Transverse colon (tissue), 4 donors: Measurements from ENCODE around the gene REC114. TPM values are rescaled to one million over a fixed set of nuclear protein-coding genes. Genes with fewer than 3 reads are reported as not detected.

ENCODE experiments used
- DNase-seq: peaks from one replicate; pipeline ENCODE4 v3.0.0-alpha.2; 2019
- H3K27ac ChIP-seq, 4 donors: fragments of 200-600 bp; sonication (generic); 2 replicates each; pipeline ENCODE4 v1.5.1; 2016 to 2018; ENCODE audit warnings: inconsistent platforms in 4 of 4
- H3K27me3 ChIP-seq: fragments of 200-600 bp; sonication (generic); 2 replicates; pipeline ENCODE4 v1.5.1; 2017; ENCODE audit warnings: inconsistent platforms
- H3K36me3 ChIP-seq, 4 donors: fragments of 200-600 bp; sonication (generic); 2 replicates each; pipeline ENCODE4 v1.5.1; 2017 to 2019; ENCODE audit warnings: inconsistent platforms in 4 of 4
- H3K4me1 ChIP-seq, 4 donors: fragments of 200-600 bp; sonication (generic); 2 replicates each; pipeline ENCODE4 v1.5.1; 2017 to 2020; ENCODE audit warnings: inconsistent platforms in 4 of 4
- H3K4me3 ChIP-seq, 4 donors: fragments of 200-600 bp; sonication (generic); 1 replicate in 1 of 4; 2 replicates in 3 of 4; pipeline versions ENCODE4 v1.5.1 to v1.6.1; 2017 to 2019; ENCODE audit warnings: inconsistent platforms in 4 of 4
- H3K9me3 ChIP-seq, 2 donors: fragments of 200-600 bp; sonication (generic); 2 replicates each; pipeline ENCODE4 v1.5.1; 2017 to 2019; ENCODE audit warnings: inconsistent platforms in 2 of 2
- CTCF ChIP-seq, 5 experiments: fragments of 200-600 bp in 3 of 5; fragments of 450-650 bp in 2 of 5; sonication (generic) in 3 of 5; IDR thresholded peaks; 1 replicate in 2 of 5; 2 replicates in 3 of 5; pipeline ENCODE4 v1.5.1; 2016 to 2017; ENCODE audit warnings: antibody characterized with exemption in 5 of 5, inconsistent platforms in 3 of 5, mild to moderate bottlenecking in 2 of 5, moderate library complexity in 1 of 5
- EP300 ChIP-seq: sonication (generic); formaldehyde crosslinking; IDR thresholded peaks from one replicate; pipeline ENCODE4 v1.6.1; 2017; ENCODE audit warnings: antibody characterized with exemption, low read depth
- POLR2A ChIP-seq: fragments of 450-650 bp; IDR thresholded peaks from one replicate; pipeline ENCODE4 v1.6.1; 2016; ENCODE audit warnings: antibody characterized with exemption, mild to moderate bottlenecking, moderate library complexity
- POLR2AphosphoS5 ChIP-seq, 3 donors: sonication (generic); formaldehyde crosslinking; IDR thresholded peaks; one replicate each; pipeline ENCODE4 v1.6.1; 2016; ENCODE audit warnings: antibody characterized with exemption in 3 of 3
- WGBS, 2 donors: methylation state at CpG; one replicate each; pipeline ENCODE4 v1.1.5; 2018; ENCODE audit warnings: low coverage in 1 of 2; 5-methylcytosine and 5-hydroxymethylcytosine counted together
- in situ Hi-C, 4 donors: fragments of 200-750 bp; cut with MboI; loops; one replicate each; pipeline versions ENCODE4 v1.15.0 to v1.15.1; 2017; ENCODE audit warnings: low sequenced_read_pairs in 3 of 4, low pct_ligation_motif_present in 1 of 4, low pct_unique_long_range_greater_than_20kb in 1 of 4
- intact Hi-C: fragments of 100-400 bp; cut with DNase I; formaldehyde crosslinking; loops from one replicate; pipeline ENCODE4 v1.15.1; 2023; ENCODE audit warnings: low total_unique reads
- total RNA-seq, 4 donors: library from RNA; depleted of rRNA; stranded (reverse); fragments of >200 nt; gene quantifications; one replicate each; pipeline ENCODE4 v1.1.0, GENCODE V29; 2016

The REC114 gene
- total RNA-seq, 4 donors from 2014 or later, result not detected

GRCh38 chr15:73570355-73571032 lies 127.5 kb downstream of the REC114 start:
- H3K27me3 ChIP-seq, result no peaks in the 10 kb centered on the region
- in situ Hi-C loops, result loop anchor here in 1 of 4 donors (25.0 kb wide), 1 partner anchor 142 kb away; no protein-coding TSS in a partner anchor
- H3K27ac ChIP-seq, result peak overlapping the region in 2 of 4 donors; percentile 14 to 24
- peaks cover 13 to 29% (median 17%) of the 10 kb centered on the region in 4 donors for H3K4me1 ChIP-seq
- no peaks in the 10 kb centered on the region for H3K9me3 ChIP-seq
- 74 to 93% methylated on average over 4 to 7 of the region's 7 CpGs for WGBS, 2 donors
- H3K4me3 ChIP-seq, result no peak overlapping the region
- intact Hi-C loops, result loop anchor here (5.0 kb wide), 1 partner anchor 67 kb away; no protein-coding TSS in a partner anchor
- no peak for TF ChIP-seq CTCF (IDR thresholded peaks at IDR 0.05)
- no peak for TF ChIP-seq EP300
- no peak for TF ChIP-seq POLR2AphosphoS5 (IDR thresholded peaks at IDR 0.05)
- no peak for TF ChIP-seq POLR2A
- no peak for DNase-seq
- H3K36me3 ChIP-seq, result peaks cover 0 to 25% (median 12%) of the 10 kb centered on the region in 4 donors

DNA sequence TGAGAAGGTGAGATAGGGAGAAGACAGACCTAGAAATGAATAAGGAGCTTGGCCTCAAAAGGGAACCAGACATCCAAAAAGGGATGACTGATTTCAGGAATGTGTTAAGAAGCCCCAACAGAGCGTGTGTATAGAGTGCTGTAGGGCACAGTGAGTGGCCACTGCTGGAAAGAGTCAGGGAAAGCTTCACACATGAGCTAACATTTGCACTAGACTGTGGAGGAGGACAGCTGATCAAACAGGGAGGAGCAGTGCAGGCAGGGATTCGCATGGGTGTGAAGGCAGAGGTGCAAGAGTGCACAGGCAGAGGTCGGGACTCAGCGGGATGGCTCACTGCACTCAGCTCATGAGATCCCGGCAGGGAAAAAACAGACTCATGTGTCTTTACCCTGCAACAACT lies 128.4 kb downstream of the REC114 start:
- Histone ChIP-seq H3K36me3 (peaks cover 0 to 25% (median 12%) of the 10 kb centered on the region in 4 donors), H3K27me3 (no peaks in the 10 kb centered on the region), H3K9me3 (no peaks in the 10 kb centered on the region), H3K4me3 (no peak overlapping the region), H3K27ac (peak overlapping the region in 3 of 4 donors; percentile 14 to 24 (median 22)), H3K4me1 (peaks cover 13 to 29% (median 17%) of the 10 kb centered on the region in 4 donors)
- in situ Hi-C loops, result loop anchor here in 1 of 4 donors (25.0 kb wide), 1 partner anchor 141 kb away; no protein-coding TSS in a partner anchor
- intact Hi-C loops, result loop anchor here (5.0 kb wide), 1 partner anchor 66 kb away; no protein-coding TSS in a partner anchor
- TF ChIP-seq EP300 (no peak), POLR2A (no peak), CTCF (IDR thresholded peaks at IDR 0.05) (no peak), POLR2AphosphoS5 (IDR thresholded peaks at IDR 0.05) (no peak)
- DNase-seq, result no peak
- 69 to 77% methylated on average over 3 to 5 of the region's 5 CpGs for WGBS, 2 donors

GRCh38 chr15:73572296-73572695 lies 129.3 kb downstream of the REC114 start:
- DNase-seq, result no peak
- Histone ChIP-seq H3K27ac (peak overlapping the region; percentile 74 to 78 (median 76)), H3K4me1 (peaks cover 13 to 35% (median 18%) of the 10 kb centered on the region in 4 donors), H3K4me3 (no peak overlapping the region), H3K27me3 (no peaks in the 10 kb centered on the region), H3K9me3 (no peaks in the 10 kb centered on the region), H3K36me3 (peaks cover 0 to 25% (median 12%) of the 10 kb centered on the region in 4 donors)
- WGBS, 2 donors, result 66 to 70% methylated on average over 2 to 5 of the region's 5 CpGs
- in situ Hi-C loops, result loop anchor here in 1 of 4 donors (25.0 kb wide), 1 partner anchor 140 kb away; no protein-coding TSS in a partner anchor
- TF ChIP-seq POLR2AphosphoS5 (IDR thresholded peaks at IDR 0.05) (no peak), EP300 (no peak), CTCF (IDR thresholded peaks at IDR 0.05) (no peak), POLR2A (no peak)
- intact Hi-C loops, result loop anchor here (5.0 kb wide), 1 partner anchor 65 kb away; no protein-coding TSS in a partner anchor

GRCh38 chr15:73573037-73573436 lies 130.1 kb downstream of the REC114 start:
- no peak for DNase-seq
- no peak overlapping the region for H3K4me3 ChIP-seq
- in situ Hi-C loops, result loop anchor here in 1 of 4 donors (25.0 kb wide), 1 partner anchor 139 kb away; no protein-coding TSS in a partner anchor
- intact Hi-C loops, result loop anchor here (5.0 kb wide), 1 partner anchor 64 kb away; no protein-coding TSS in a partner anchor
- peaks cover 0 to 25% (median 11%) of the 10 kb centered on the region in 4 donors for H3K36me3 ChIP-seq
- H3K4me1 ChIP-seq, result peaks cover 13 to 41% (median 21%) of the 10 kb centered on the region in 4 donors
- H3K9me3 ChIP-seq, result no peaks in the 10 kb centered on the region
- H3K27ac ChIP-seq, result peak overlapping the region; percentile 74 to 78 (median 76)
- WGBS, 2 donors, result 53% methylated on average over 1 of the region's 1 CpG; no CpG with 5 or more reads in 1 of the 2 donors
- TF ChIP-seq POLR2AphosphoS5 (IDR thresholded peaks at IDR 0.05), result no peak
- TF ChIP-seq EP300, result no peak
- H3K27me3 ChIP-seq, result no peaks in the 10 kb centered on the region
